Measurements from ENCODE around the gene ADISSP.

- TF ChIP-seq EZH2 (IDR thresholded peaks at IDR 0.05; ENCODE audit: borderline replicate concordance, low read depth, low read length, poor library complexity, severe bottlenecking): no peak
- TF ChIP-seq CTCF (conservative IDR thresholded peaks at IDR 0.05; ENCODE audit: low read depth, low read length): no peak
Measured at GRCh38 chr20:3802524-3803239, 35.1 kb upstream of the ADISSP start.
